Stimulated activated CD4-positive, alpha-beta T cell treated with anti-CD3 and anti-CD28 coated beads, Interleukin-4, amount 100 ng/mL, for 24 hours (primary cell): Measurements from ENCODE around the gene CREB3L4.
A peak's percentile ranks its signal among the peaks of the same experiment; 100 is the strongest.

Experiments used
- DNase-seq: peaks from one replicate; pipeline ENCODE4 v3.0.0-alpha.2; 2020

CREB3L4 gene

DNA sequence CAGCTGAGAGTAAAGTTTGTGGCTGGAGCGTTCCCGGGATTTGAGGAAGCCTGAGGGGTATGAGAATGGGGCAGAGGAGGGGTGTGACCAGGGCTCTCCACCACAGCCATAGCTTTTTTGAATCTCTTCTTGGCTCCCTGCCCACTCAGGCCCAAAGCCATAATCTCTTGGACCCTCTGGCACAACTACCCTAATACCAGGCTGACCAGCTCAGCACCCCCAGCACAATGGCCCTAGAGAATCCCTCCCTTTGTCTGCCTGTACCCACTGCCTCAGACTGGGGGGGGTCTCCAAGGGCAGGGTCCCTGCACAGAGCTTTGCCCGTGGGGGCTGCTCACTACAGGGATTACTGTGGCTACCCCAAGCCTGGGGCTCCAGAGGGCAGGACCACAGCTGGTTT, 28.7 kb upstream of the CREB3L4 start:
- DNase-seq: no peak

DNA sequence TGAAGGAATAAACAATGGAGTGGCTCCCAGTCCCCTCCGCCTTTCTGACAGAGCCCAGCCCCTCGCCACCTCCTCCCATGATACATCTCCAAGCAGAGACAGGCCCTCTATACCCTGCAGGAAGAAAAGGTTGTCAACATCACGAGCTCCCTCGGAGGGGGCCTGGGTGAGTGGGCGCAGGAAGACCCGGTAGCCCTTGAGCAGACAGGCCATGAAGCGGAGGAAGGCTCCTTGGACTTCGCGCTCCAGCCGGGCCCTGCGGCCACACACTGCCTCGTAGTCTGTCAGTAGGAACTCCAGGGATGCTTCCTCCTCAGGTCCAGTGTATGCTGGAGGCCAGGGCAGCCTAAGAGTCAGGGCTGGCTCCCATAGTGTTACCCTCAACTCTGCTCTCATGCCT, 28.2 kb upstream of the CREB3L4 start:
- no peak for DNase-seq

DNA sequence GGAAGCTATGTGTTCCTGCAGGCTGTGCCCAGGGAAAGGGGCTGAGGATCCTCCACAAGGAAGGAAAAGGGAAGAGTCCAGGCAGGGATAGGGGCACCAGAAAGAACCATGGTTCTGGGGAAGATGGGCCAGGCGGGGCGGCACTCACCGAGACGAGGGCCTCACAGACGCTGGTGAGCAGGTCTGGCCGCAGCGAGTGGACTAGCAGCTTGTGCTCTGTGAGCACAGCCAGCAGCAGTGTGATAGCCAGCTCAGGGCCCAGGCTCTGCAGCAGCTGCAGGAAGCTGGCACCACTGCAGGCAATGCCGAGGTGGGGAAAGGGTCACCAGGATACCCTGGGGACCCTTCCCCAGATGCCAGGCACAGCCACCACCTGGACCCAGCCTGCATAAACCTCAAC, 26.9 kb upstream of the CREB3L4 start:
- no peak for DNase-seq

DNA sequence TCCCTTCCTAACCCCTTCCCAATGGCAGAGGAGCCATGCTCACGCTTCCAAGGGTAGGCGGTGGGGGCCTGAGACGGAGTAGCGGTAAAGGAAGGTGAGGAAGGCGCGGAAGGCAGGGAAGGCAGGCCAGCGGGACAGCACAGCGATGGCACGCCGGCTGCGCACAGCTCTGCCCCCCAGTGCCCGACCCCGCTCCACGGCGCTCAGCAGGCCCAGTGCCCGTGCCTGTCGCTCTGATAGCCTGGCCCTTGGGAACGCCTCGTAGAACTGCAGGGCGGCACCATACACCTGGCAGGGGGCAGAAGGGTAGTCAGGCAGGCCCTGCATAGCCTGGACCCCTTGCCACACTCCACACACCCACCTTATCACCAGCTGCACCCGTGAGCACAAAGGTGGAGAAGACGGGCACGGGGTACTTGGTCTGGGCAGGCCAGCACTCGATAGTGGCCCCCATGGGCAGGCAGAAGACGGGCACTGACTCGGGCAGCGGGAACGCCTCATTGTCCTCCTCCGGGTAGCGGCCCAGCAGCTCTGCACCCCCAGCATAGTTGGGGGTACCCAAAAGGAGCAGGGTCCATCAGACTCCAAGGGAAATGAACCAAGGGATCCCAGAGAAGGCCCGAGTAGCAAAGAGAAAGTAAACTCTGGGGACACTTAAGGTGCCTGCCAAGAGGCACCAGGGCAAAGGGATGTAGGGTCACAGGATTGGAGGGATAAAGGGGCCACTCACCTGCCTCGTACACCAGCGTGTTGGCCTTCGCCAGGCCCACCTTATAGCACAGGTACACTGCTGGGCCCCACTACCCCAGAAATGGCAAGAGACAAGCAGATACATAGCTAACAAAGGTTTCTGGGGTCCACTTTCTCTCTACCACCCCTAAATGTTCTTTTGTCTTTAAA, 25.6 kb upstream of the CREB3L4 start:
- DNase-seq: no peak

DNA sequence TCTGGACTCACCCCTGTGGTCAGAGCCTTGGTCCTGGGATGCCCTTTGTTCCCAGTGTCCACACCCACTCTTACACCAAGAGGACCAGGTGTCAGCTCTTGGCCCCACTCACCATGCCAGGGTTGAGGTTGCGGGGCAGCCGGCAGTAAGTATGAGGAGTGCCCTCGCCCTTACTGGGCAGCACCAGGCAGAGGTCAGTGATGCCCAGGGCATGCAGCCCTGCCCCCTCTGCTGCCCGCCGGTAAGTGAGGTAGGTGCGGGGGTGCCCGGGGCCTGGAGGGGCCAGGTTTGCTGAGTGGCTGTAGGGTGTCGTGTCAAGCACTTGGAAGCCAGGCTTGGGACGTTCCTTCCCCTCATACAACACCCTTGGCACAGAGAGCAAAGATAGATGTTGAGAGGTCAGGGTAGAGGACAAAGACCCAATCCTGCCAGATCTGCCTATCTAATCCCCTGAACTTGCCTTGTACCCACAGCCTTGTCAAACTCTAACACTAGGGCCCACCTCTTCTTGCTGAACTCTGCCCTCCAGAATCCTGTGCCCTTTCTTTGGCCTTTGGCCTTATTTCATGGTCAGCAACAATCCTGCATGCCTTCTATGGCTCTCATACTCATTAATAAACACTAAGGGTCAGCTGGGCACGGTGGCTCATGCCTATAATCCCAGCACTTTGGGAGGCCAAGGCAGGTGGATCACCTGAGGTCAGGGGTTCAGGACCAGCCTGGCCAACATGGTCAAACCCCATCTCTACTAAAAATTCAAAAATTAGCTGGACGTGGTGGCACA, 24.7 kb upstream of the CREB3L4 start:
- DNase-seq: no peak

DNA sequence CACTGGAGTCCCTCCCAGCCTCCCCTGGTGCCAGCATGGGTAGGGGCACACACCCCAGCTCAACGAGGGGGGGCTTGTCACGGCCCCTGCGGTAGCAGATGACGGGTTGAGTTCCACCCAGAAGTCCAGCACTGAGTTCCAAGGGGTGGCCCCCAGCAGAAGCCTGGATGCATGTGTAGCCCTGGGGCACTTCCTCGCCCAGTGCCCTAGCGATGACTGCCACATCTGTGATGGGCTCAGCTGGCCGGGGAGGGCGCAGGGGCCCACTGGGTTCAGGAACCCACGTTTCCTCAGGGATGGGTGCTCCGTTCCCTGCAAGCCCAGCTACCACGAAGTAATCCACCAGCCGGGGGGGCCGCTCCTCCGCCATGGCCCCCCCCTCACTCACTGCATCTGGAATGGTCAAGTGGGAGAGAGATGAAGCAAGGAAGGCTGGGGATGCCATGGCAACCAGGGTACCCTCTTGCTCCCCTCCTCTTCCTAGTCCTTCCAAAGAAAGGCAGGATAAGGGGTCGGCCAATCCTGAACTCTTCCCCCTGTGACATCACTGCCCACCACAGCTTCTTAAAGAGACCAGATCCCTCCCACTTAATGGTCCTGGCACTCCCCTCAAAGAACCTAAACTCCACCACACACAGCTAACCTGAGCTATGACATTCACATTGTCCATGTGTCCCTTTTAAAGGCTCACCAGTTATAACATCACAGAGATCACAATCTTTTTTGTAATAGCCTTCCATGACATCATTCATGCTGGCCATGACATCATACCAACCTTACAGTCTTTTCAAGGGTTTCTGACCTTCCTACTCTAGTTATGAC, 23.5 kb upstream of the CREB3L4 start:
- DNase-seq: no peak

DNA sequence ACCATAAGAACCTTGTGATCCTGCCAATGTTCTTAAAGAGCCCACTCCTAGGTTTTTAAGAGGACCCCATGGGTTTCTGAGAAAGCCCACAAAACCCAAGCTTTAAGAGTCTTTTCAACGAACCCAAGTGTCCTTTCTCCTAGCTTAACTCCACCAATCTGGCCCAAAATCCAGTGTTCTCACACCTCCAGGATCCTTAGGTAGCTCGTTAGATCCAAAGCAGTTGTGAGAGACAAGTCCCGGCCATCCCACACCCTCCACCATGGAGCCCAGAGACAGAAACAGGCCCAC, 22.9 kb upstream of the CREB3L4 start:
- no peak for DNase-seq

DNA sequence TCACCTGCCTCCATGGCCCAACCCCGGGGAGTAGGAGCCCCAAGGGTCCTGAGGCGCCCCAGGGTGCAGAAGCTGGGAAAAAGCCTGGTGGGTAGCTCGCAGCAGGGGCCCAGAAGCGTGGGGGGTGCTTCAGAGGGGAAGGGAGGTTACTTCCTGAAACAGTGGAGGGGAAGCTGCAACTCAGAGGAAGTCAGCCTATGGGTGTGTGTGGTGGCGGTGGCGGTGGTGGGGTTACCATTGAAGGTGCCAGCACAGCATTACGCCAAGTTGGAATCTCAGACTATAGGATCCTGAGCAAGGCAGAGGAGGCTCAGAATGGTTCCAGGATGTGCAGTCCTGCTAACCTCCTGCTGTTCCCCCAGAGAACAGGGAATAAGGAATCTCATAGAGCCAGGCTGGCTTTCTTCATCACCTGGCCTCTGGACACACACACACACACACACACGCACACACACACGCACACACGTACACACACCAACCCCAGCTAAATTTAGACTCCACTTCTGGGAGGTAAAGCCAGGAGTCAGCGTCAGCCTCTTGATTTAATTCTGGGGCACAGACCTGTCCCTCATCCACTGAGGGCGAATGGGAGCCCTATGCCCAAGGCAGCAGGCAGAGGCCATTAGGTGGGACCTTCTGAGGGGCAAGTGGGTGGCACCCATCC, 22.4 kb upstream of the CREB3L4 start:
- peak; percentile 74 for DNase-seq

DNA sequence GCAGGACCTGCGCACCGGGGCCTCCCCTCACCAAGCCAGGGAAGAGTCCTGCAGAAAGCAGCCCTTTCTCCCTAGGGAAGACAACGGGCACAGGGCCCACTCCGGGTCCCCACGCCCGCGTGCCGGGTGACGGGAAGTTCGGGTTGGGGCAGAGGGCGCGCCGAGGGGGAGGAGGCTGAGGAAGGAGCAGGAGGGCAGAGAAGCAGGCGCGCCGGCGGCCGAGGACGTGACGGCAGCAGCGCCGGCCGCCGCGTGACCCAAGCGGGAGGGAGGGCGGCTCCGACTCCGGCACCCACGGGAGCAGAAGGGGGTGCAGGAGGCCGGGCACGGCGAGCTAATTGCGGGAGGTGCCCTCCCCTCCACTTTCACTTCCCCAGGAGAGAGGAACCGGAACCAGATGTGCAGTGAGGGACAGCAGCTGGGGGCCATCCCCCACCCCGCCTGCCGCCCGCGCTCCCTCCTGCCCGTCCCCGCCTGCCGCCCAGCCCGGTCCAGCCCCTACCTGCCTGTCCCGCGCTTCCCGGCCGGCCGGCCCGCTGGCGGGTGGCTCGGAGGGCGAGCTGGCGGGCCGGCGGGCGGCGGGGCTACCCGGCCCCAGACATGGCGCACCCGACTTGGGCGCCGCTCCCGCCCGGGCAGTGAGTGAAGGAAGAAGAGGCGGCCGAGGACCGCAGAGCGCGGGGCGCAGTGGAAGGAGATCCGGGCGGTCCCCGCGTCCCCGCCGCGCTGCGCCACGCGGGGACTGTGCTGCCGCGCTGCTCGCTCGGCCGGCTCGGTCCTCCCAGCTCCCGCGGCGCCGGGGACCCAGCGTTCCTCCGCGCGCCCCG, 21.7 kb upstream of the CREB3L4 start:
- DNase-seq: peak; percentile 68

DNA sequence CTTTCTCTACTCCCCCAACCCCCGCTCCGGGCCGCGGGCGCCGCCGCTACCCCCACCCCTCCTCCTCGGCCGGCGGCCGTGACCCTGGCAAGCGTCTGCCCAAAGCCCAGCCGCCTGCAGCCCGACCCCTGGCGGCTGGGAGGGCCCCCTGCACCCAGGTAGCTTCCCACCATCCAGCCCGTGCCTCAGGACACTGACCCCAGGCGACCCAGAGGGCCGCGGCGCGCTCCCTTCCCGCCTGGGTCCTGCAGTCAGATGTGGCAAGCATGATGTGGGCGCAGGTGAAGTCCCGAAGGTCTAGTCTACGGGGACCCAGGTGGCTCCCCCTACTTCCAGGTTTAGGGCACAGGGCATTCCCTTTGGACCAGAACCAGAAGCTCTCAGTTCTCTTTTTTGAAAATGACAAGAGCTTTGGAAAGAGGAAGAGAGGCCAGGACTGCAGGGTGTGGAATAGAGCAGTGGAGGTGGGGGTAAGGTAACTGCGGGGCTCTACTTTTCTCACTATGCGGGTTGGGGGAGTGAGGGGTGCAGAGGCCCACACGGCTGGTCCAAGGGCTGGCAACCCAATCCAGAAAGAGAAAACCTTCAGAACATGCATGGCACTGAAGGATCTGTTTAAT, 21.0 kb upstream of the CREB3L4 start, which contains the start of gene DENND4B:
TSS of gene DENND4B (minus strand) at position 97 of the 620 bp plus-strand sequence. CDS start 2,344 bp downstream, outside the sequence.
- DNase-seq: peak; percentile 79

DNA sequence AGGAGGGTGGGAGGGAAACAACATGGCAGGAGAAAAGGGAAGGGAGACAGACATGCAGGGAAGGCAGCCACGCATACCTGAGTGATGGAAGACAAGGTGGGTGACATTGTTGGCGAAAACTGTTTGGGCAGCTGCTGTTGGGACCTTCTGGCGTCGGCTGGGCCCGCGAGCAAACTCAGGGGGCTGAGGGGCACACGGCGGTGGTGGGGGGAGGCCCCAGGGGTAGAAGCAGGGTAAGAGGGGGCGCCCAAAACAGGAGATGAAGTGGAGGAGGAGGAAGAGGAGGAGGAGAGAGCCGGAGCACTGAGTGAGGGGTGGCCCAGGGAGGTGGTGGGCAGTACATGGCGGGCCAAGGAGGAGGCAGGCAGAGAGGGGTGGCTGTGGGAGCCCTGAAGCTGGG, 16.5 kb upstream of the CREB3L4 start:
- no peak for DNase-seq

DNA sequence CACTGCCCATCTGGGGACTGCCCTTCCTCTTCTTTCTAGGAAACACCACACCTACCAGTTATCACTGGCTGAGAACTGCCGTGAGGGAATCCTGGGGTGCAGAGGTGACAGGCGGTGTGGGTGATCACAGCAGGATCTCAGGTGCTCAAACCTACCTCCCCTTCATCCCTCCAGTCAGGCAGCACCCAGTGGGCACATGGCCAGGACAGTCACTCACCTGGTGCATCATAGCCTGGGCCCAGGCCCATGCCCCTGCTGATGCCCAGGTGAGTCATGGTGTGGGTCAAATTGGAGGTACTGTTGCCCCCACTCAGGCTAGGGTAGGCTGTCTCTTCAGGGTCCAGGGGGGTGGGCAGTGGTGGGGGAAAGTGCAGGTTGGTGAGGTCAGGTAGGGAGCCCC, 15.9 kb upstream of the CREB3L4 start:
- no peak for DNase-seq

DNA sequence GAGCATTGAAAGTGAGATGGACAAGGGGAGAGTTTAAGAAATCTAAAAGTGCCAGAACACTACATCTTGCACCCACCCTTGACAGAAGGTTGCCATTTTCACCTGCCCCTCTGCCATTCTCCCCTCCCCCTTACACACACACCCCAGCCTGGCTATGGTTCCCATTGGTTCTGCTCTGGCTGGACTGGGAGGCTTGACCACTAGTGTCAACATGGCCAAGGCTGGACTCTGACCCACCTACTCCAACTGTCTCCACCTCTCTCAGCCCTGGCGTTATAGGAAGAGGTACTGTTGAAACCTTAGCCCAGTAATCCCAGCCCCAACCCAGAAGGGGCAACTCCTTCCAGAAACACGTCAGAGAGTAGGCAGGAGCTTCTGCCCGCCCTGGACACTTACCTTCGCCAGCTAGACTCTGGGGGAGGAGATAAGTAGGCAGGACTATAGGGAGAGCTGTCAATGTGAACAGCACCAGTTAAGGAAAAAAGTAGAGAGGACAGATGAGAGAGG, 13.8 kb upstream of the CREB3L4 start:
- DNase-seq: no peak

DNA sequence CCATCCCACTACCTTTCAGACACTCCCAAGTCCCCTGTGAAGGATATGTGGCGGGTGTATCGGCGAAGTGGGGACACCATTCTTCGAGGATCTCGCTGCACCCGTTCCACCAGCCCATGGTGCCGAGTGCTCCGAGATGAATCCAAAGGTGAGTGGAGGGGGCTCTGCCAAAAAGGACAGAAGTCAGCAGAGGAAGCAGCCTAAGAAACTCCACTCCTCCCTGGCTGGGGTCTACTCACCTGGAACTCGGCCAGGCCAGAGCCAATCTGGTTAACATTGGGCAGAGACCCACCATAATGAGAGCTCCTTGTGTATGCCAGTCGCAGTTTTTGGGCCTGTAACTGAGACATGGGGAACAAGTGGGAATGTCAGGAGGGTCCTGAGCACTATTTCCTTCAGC, 12.9 kb upstream of the CREB3L4 start:
- no peak for DNase-seq

DNA sequence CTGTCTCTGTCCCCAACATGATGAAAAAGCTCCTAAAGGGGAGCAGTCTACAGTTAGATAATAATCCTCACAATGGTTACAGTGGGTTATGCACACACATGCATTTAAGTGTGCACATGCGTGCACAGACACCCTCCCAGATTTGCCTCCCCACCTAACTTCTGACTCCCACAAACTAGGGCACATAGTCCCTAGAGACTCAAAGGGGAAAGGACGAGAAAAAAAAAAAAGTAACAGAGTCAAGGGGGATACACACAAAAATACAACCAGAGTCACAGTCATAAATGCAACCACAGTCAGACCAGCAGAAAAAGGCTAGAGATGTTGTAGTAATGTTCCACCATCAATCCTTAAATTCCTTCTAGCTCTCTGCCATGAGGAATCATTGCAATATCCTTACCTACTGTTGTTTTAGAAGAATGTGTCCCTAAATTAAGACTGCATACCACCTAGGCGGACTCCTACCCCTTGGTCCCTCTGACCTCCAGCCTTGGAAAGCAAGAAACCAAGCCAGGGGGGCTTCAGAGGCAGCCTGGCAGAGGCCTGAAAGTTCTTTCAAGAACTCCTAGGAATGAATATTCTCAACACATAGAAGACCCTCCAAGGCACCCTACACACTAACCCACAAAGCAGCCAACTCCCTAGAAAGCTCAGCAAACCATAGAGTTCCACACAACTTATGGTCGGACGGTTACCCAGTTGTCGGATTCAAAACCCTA, 10.5 kb upstream of the CREB3L4 start:
- DNase-seq: no peak

DNA sequence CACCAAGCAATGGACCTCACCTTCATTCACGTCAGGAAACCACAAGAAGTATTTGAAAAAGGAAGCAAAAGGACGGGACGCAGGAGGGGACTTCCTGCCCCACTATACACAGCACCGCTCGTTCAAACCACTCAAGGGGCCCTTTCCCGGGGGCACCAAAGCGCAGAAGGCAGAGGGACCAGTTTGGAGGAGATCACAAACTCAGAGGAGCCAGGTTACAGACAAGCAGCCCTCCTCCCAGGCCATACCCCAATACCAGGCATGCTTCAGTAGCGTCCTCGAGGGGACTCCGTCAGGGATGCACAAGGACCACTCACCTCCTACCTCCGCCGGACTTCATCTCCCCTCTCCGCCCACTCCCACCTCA, 10.0 kb upstream of the CREB3L4 start:
- DNase-seq: peak; percentile 49

DNA sequence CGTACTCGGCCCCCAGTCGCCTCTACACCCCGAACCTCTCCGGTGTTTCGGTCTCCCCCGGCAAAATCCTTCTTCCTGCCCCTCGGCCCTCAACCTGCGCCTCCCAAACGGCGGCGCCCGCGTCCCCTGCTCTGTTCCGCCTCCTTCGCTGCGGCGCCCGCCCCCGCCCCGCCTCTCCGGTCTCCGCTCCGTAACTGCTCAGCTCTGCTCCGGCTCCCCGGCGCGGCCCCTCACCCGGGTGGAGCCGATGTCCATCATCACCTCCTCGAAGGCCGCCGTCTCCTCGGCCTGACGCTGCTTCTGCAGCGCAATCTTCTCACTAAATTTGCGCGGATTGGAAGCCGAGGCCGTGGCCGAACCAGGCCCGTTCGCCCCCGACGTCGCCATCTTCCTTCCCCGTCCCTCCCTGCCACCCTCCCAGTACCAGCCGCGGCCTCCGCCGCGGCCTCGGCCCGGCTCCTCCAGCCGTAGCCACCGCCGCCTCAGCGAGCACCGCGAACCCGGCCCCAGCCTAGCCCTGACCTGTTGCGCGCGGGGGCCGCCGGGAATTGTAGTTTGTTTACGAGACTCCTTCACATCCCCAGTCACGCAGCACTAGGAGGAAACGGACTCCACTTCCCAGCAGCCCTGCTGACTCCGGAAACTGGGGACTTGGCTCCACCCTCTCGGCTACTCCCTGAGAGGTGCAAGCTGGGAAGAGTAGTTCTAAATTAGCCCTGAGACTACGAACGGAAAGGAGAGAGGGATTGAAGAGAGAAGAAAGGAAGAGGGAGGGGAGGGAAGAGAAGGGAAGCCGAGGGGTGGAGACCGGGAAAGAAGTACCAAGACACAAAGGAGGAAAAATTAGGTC, 9.4 kb upstream of the CREB3L4 start, which contains the start of gene CRTC2:
TSS of gene CRTC2 (minus strand) at position 502 of the 850 bp plus-strand sequence. CDS start at position 387, 115 bp downstream.
- DNase-seq: peak; percentile 98

DNA sequence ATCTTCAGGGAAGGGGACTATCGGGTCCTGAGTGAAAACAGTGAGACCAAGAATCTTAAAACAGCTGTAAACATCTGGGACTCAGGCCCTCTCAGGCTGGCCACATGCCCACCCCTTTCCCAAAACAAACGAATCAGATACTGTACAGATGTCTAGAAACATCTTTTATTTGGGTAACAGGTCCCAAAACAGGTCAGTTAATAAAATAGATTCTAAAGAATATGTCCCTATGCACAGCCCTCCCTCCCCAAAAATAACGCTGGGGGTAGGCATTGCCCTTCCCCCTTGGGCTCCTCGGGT, 8.8 kb upstream of the CREB3L4 start:
- no peak for DNase-seq

DNA sequence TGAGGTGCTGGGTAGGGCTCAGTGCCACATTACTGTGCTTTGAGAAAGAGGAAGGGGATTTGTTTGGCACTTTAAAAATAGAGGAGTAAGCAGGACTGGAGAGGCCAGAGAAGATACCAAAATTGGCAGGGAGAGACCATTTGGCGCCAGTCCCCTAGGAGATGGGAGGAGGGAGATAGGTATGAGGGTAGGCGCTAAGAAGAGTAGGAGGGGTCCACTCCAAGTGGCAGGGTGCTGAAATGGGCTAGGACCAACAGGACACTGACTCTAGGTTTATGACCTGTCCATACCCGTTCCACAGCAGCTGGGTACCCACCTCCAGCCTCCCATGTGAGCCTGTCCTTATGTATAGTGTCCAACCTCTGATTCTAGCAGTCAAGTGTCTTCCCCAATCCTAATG, 8.2 kb upstream of the CREB3L4 start:
- DNase-seq: no peak

DNA sequence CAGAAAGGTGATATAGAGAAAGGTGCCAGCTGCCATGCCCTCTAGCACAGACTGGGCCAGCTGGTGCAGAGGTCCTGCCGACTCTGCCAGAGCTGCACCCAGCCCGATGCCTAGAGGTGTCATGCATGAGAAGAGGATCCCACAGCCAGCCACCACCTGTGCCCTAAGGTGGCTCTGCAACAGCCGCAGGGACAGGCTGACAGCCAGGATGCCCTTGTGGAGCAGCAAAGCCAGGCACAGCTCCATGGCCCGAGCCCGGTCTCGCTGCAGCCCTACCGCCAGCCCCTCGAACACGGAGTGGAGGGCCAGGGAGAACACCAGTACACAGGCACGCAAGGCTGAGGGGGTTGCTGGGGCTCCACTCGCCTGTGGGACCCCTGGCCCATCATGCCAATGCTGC, 7.5 kb upstream of the CREB3L4 start:
- DNase-seq: no peak
